SKM-1 treated with dmso at 0.1 percent for 144 hours (cell line): Measurements from ENCODE around the gene FCN3.

Experiments
- DNase-seq: peaks from one replicate; lab custom pipeline; 2025; ENCODE audit not compliant: unreplicated experiment; lab: John Stamatoyannopoulos, UW

The FCN3 gene

DNA sequence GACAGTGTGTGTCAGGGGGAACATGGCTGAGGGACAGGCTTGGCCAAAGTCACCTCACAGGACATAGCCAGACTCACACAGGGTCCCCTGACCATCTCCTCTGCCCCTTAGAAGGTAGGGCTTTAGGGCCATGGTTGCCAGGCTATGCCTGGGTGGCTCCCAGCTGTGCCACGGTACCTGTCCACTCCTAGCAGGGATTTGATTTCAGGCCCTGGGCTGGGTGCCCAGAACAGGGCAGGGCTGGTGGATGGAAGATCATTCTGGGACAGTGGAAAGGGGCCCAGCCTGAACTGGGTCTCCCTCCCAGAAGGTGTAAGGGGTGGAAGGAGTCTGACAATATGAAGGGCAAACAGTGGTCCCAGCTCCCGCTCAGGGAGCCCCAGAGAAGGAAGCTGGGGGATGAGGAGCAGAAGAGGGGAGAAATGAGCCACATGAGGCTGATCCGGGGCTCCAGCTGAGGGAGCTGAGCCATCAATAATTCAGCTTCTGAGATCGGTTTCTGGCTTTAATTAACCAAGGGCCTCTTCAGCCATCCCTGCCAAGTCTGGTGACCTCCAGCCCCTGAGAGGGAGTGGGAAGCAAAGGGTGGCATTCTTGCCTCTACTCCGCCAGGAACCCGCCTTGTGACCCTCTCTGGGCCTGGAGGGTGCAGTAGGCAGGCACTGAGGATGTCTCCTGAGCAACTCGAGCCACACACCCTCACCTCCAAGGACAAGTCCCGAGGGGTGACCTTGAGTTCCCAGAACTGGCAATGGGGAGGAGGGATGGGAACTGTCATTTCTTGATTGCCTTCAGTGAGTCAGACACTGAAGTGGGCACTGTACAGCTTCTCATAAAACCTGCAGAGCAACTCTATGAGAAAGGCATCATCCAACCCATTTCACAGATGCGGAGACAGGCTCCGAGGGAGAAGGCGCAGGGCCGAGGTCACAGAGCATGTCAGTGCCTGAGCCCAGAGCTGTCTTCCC lies 6.4 kb upstream of the FCN3 start:
- no peak for DNase-seq

DNA sequence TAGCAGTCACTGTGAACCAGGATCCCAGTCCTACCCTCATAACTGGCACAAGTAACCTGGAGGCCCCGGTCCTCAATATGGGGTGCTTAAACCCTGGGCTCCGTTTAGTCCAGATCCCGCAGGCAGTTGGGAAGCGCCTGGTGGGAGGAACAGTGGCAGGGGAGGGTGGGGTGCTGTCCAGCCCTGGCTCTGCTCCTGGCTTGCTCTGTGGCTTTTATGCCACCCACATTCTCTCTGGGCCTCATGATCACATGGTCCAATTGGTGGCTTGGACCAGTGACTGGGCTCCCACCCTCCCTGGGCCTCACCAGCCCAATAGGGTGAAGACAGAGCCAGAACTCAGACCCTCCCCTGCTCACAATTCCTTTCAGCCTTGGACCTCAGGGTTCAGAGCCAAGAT lies 5.6 kb upstream of the FCN3 start:
- DNase-seq = no peak

DNA sequence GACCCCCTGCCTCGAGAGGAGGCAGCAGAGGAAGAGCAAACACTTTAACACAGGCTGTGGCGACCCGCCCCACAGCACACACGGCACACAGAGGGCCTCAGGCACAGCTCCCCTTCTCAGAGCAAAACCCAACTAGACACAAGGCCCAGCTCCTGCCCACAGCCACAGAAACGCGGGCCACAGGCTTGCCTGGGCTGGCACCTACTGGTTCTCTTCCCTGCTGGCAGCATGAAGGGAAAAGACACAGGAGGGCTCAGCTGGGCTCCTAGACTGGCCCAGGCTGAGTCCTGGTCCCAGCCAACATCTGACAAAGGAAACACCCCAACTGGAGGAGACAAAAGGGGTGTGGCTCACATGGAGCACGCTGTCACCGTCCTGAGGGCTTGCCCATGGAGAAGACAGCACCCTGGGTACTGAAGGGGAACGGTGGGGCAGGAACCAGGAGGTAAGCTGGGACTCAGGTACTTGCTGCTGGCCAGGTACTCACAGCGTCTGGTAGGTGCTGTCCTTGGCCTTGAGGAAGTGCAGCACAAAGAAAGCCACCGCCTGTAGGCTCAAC lies 5.0 kb upstream of the FCN3 start:
- no peak for DNase-seq

DNA sequence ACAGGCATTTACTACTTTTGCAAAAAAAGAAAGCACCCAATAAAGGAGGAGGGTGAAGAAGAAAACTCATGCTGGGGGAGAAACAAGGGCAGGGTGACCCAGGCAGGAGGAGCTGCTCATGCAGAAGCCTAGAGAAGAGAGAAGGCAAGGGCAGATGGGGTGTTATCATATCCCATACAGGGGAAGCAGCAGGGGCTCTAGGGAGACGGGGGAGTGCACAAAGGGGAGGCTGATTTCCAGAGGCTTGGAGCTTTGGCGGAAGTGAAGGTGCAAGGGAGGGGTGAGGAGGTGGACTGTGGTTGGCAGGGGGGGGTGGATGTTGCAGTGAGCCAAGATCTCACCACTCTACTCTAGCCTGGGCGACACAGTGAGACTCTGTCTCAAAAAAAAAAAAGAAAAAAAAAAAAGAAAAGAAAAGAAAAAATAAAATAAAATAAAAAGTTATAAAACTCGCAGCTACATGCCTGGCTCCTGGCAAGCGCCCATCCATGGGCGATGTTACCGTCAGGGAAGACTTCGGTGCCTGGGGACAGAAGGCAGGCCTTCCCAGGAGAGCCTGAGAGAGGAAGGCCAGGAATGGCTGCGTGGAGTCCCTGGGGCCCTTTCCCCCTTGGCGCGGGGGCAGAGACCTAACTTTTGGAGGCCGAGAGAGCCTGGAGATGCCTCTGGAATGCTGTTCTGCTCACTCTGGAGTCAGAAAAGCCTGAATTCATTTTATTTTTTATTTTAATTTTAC lies 3.3 kb upstream of the FCN3 start:
- DNase-seq = no peak

- no peak for DNase-seq
These were observed 1.6 kb downstream of the FCN3 start for GRCh38 chr1:27372808-27373690.

DNA sequence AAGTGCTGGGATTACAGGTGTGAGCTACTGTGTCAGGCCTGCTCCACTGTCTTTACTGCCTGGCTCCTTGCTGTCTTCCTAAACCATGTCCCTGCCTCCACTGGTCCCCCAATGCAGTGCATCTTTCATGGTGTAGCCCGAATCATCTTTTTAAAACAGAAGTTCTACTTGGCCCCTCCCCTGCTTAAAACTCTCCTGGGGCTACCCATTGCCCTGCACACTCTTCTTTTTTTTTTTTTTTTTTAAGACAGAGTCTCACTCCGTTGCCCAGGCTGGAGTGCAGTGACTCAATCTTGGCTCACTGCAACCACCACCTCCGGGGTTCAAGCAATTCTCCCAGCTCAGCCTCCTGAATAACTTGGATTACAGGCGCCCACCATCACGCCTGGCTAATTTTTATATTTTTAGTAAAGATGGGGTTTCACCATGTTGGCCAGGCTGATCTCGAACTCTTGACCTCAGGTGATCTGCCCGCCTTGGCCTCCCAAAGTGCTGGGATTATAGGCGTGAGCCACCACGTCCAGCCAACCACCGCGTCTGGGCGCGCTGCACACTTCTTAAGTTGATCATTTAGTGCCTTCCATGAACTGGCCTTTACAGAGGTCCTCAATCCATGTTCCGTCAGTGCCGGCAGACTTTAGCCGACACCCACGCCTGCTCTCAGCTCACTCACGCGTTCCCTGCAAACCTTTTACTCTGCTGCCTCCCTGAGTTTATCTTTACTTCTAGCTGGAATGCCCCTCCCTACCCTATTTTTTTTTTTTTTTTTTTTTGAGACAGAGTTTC lies 2.4 kb downstream of the FCN3 start:
- DNase-seq = no peak

DNA sequence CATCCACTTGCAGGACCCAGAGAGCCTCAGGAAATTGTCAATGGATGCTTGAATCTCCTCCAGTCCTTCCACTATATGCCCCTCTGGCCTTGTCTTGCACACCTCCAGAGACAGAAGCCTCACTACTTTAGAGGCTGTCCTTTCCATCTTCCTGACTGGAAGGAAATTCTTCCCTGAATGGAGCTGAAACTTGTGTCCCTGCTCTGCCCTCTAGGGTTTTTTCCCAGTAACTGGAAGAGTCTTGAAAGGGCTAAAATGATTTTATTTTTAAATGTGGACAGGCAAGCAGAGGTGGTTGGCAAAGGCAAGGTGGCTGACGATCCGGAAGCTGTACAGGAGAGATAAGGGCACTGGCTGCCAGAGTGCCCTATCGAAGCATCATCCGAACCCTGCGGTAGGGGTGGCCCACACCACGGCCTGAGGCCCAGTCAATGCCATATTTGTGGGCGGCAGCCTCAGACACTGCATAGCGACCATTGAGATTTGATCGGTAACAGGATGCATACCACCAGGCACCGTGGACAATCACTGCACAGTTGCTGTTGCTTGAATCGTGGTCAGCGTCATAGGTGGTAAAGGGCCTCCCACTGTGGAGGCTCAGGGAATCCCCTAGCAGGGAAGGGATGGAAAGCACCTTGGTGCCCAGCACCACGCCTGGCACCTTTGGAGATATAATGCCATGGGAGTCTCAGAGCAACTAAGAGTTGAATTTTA lies 5.6 kb downstream of the FCN3 start:
- no peak for DNase-seq

DNA sequence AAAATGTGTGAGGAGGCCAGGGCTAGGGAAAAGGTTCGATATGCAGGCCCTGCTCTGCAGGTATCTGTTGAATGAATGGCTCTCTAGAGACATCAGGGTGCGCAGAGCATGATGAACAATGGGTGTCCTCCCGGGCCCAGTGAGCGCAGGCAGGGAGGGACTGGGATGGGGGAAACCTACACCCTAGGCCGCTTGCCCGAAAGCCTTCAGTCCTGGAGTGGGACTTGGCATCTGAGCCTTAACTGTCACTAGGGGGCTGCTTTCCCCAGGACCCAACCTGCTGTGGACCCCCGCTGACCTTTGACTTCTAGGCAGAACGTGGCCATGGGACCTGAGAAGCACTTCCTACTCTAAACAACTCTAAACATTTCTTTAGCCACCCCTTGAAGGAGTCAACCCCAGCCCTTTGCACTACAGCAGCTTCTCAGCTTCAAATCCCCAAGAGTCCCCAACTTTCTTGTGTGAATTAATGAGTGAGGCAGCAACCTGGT lies 7.4 kb downstream of the FCN3 start:
- no peak for DNase-seq

DNA sequence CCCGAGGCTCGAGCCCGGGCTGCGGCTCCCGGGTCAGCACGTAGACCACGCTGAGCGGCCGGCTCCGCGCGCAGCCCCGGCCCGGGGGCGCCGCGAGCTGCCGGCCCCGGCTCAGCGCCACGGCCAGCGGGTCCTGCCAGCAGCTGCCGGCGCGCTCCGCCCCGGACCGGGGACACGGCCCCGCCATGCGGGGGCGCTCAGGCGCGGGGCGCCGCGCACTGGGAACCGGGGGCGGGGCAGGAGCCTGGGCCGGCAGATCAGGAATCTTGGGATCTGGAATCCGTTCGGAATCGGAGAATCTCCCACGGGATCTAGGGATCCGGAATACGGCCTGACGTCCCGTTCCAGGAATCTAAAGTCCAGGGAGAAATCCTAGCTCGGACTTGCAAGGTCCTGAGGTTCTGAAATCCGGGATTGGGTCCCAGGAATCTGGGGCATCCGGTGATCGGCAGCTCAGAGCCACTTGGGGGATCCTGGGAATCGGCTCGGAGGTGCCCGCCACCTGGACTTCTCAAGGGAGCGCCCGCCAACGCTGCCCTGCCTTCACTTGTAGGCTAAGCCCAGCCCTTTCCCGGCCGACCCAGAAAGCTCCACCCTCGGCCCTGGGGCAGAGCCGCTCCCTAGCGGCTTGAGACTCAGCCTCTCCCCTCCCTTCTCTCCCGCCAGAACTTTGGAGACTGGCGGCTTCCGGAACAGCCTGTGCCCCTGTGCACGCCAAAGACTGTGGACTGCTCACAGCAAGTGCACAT lies 8.0 kb downstream of the FCN3 start, which contains the start of gene MAP3K6:
Gene MAP3K6, minus strand, starts transcription at position 551 of the 749 bp plus-strand sequence. Its CDS starts 364 bp downstream, at position 187.
- peak; percentile 21 for DNase-seq

DNA sequence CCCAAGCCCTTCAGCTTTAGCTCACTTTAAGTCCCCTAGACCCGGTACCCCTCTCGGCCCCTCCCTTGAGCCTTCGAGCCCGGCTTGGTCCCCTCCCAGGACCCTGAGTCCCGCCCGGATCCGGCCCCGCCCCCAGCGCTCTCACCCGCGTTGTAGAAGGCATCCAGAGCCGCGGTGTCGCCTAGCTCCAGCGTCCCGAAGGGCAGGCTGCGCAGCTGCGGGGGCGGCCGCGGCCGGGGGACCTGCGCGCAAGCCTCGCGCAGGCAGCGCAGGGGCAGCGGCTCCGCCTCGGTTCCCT lies 8.6 kb downstream of the FCN3 start:
- DNase-seq = no peak

DNA sequence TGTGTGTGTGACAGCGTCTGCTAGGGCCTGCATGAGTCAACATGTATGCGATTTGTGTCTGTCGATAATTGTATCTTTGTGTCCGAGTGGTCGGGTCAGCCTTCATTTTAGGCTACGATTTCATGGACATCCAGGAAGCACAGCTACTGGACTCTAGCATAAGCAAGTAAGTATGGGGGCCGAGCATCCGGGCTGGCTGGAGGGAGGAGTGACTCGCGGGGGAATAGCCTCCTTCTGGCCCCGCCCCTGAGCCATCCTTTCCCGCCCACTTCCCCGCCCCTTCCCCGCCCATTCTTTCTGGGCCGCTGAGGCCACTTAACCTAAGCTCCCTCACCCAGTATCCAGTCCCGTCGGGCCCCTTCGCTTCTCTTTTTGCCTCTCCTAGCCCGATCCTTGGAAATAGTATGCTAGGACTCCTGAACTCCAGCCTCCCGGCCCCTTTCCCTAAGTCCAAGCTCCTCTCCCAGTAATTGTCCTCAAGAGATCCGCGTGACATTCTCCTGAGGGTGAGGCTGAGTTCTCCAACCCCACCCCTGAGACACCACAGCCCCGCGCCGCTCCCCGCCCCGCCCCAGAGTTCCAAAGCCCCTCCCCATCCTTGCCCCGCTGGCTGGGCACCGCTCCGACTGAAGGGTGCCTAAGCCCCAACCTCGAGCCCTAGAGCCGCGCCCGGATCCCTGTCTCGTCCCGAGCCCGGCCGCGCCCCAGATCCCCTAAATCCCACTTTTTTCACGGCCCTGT lies 9.1 kb downstream of the FCN3 start:
- peak; percentile 85 for DNase-seq

GRCh38 chr1:27364696-27365371 lies 9.8 kb downstream of the FCN3 start:
- DNase-seq = no peak

DNA sequence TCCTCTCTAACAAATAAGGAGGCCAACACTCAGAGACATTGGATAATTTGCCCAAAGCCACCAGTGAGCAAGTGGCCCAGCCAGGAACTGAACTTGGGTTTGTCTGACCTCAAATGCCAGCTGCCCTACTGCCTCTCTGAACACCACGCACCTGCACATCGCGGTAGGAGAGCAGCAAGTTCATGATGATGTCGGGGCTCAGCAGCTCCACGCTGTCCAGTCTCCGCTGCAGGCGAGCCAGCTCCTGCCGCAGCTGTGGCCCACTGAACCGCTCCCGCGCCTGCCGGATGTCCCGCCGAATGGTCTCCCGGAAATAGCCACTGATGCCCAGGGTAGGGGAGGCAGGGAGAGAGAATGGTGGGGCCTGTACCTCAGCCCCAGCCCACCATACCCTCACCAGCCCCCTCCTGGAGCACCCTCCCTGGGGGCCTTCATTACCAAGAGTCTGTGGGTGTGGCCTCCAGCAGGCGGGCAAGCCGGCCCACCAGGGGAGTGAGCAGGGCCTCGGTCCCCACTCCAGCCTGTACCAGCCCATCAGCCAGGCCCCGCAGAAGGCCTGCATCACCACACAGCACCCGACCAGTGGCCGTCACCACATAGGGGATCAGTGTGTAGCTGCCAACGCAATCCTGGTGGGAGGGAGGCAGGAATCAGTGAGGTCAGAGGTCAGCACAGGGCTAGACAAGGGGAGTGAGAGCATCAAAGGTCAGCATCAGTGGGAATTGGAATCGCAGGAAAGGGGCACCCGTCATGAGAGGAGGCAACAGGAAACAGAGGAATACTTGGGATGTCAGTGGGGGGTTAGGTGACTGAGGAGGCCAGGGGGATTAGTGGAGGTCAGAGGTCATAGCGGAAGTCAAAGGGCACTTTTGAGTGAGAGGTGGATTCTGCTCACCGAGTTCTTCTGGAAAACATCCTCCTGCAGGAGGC lies 10.6 kb downstream of the FCN3 start:
- DNase-seq = no peak

- DNase-seq = no peak
These were observed 13.1 kb downstream of the FCN3 start for GRCh38 chr1:27361553-27361952.

DNA sequence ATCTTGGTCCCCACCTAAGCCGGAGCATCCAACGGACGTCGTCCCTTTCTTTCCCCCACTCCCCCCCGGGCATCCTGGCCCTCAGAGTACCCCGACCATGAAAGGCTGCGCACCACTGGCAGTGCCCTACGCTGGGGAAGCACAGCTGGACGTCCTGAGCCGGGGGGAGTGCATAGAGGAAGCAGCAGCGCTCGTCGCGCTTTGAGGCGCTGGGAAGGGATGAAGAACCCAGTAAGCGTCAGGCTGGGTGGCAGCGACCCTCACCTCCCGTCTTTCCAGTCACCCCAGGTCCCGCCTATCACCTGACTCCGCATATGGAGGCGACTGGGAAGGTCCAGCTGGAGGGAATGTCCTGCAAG lies 13.6 kb downstream of the FCN3 start:
- DNase-seq = no peak
